ENCODE data around the gene SLC22A23.

DNA sequence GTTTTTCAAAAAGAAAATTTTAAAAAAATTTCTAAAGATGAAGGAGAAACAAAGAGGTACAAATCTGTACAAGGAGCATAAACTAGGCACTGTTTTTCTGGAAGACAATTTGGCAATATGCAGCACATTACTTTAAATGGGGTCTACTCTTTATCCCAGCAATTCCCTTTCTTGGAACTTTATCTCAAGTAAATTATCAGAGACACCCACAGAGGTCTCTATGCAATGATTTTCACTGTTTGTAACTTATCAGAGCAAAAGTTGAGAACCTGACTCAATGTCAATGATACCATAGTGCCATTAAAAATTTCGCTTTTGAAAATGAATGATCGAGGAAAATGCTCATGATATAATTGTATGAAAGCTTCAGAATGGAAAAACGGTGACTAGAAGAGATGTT lies 35.7 kb downstream of the SLC22A23 start:
- TF ChIP-seq, protein P1, sequence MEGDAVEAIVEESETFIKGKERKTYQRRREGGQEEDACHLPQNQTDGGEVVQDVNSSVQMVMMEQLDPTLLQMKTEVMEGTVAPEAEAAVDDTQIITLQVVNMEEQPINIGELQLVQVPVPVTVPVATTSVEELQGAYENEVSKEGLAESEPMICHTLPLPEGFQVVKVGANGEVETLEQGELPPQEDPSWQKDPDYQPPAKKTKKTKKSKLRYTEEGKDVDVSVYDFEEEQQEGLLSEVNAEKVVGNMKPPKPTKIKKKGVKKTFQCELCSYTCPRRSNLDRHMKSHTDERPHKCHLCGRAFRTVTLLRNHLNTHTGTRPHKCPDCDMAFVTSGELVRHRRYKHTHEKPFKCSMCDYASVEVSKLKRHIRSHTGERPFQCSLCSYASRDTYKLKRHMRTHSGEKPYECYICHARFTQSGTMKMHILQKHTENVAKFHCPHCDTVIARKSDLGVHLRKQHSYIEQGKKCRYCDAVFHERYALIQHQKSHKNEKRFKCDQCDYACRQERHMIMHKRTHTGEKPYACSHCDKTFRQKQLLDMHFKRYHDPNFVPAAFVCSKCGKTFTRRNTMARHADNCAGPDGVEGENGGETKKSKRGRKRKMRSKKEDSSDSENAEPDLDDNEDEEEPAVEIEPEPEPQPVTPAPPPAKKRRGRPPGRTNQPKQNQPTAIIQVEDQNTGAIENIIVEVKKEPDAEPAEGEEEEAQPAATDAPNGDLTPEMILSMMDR (IDR thresholded peaks at IDR 0.05; ENCODE audit: low read depth, low read length, poor library complexity, severe bottlenecking): no peak
- no peak for TF ChIP-seq EZH2phosphoT487 (IDR thresholded peaks at IDR 0.05; ENCODE audit: borderline replicate concordance, low read length)

Measured in DOHH2 (cell line).